Muscle layer of colon (tissue), 2 donors: ENCODE results near the gene FMN1.

ENCODE experiments used
- H3K27ac ChIP-seq: one replicate; pipeline ENCODE4 v1.7.0; 2013; ENCODE audit warnings: low read depth, mild to moderate bottlenecking, low read length, moderate library complexity
- H3K27me3 ChIP-seq, 2 donors: one replicate each; pipeline ENCODE4 v1.7.0; 2013; ENCODE audit warnings: low read length in 2 of 2, mild to moderate bottlenecking in 2 of 2; ENCODE audit not compliant: insufficient read depth in 2 of 2, control insufficient read depth in 1 of 2
- H3K36me3 ChIP-seq: one replicate; pipeline ENCODE4 v1.7.0; 2013; ENCODE audit warnings: mild to moderate bottlenecking, low read length; ENCODE audit not compliant: insufficient read depth
- H3K4me1 ChIP-seq: one replicate; pipeline ENCODE4 v1.7.0; 2013; ENCODE audit warnings: mild to moderate bottlenecking, low read length; ENCODE audit not compliant: insufficient read depth
- H3K4me3 ChIP-seq, 2 donors: one replicate each; pipeline ENCODE4 v1.7.0; 2013; ENCODE audit warnings: low read length in 2 of 2, low read depth in 1 of 2, mild to moderate bottlenecking in 1 of 2, moderate library complexity in 1 of 2
- H3K9ac ChIP-seq: one replicate; pipeline ENCODE4 v1.7.0; 2013; ENCODE audit warnings: low read length
- H3K9me3 ChIP-seq: one replicate; pipeline ENCODE4 v1.7.0; 2013; ENCODE audit warnings: mild to moderate bottlenecking, low read length
- donor health status: abdominal sarcoma.
- donor health status: Adenocarcinoma of cecum.

The FMN1 gene

GRCh38 chr15:33197636-33198035, 3.1 kb upstream of the FMN1 start:
- no peaks in the 10 kb centered on the region for H3K27me3 ChIP-seq
- no peaks in the 10 kb centered on the region for H3K36me3 ChIP-seq
- H3K4me3 ChIP-seq = no peak overlapping the region
- H3K4me1 ChIP-seq = no peaks in the 10 kb centered on the region
- no peaks in the 10 kb centered on the region for H3K9me3 ChIP-seq
- no peak overlapping the region for H3K9ac ChIP-seq
- H3K27ac ChIP-seq = no peak overlapping the region

- no peak overlapping the region for H3K27ac ChIP-seq
- H3K4me1 ChIP-seq = no peaks in the 10 kb centered on the region
- H3K9me3 ChIP-seq = no peaks in the 10 kb centered on the region
- H3K27me3 ChIP-seq = no peaks in the 10 kb centered on the region
- no peaks in the 10 kb centered on the region for H3K36me3 ChIP-seq
- peak overlapping the region; percentile 36 to 77 for H3K4me3 ChIP-seq
- no peak overlapping the region for H3K9ac ChIP-seq
Measured at GRCh38 chr15:33194237-33194636, 277 bp downstream of the FMN1 start.

GRCh38 chr15:33191591-33191990, 2.9 kb downstream of the FMN1 start:
- H3K36me3 ChIP-seq = no peaks in the 10 kb centered on the region
- H3K9me3 ChIP-seq = no peaks in the 10 kb centered on the region
- no peak overlapping the region for H3K4me3 ChIP-seq
- no peak overlapping the region for H3K27ac ChIP-seq
- H3K27me3 ChIP-seq = no peaks in the 10 kb centered on the region
- H3K9ac ChIP-seq = no peak overlapping the region
- no peaks in the 10 kb centered on the region for H3K4me1 ChIP-seq

GRCh38 chr15:33190539-33190938, 4.0 kb downstream of the FMN1 start:
- Histone ChIP-seq H3K9ac (no peak overlapping the region), H3K4me3 (no peak overlapping the region), H3K36me3 (no peaks in the 10 kb centered on the region), H3K27me3 (no peaks in the 10 kb centered on the region), H3K4me1 (no peaks in the 10 kb centered on the region), H3K9me3 (no peaks in the 10 kb centered on the region), H3K27ac (no peak overlapping the region)

GRCh38 chr15:33188641-33189257, 5.8 kb downstream of the FMN1 start:
- no peak overlapping the region for H3K4me3 ChIP-seq
- H3K4me1 ChIP-seq = no peaks in the 10 kb centered on the region
- no peaks in the 10 kb centered on the region for H3K27me3 ChIP-seq
- H3K9me3 ChIP-seq = no peaks in the 10 kb centered on the region
- no peak overlapping the region for H3K9ac ChIP-seq
- no peak overlapping the region for H3K27ac ChIP-seq
- no peaks in the 10 kb centered on the region for H3K36me3 ChIP-seq

GRCh38 chr15:33188159-33188558, 6.4 kb downstream of the FMN1 start:
- Histone ChIP-seq H3K9ac (no peak overlapping the region), H3K27ac (no peak overlapping the region), H3K9me3 (no peaks in the 10 kb centered on the region), H3K4me3 (no peak overlapping the region), H3K4me1 (no peaks in the 10 kb centered on the region), H3K36me3 (no peaks in the 10 kb centered on the region), H3K27me3 (no peaks in the 10 kb centered on the region)

GRCh38 chr15:33183334-33183733, 11.2 kb downstream of the FMN1 start:
- Histone ChIP-seq H3K36me3 (no peaks in the 10 kb centered on the region), H3K27me3 (no peaks in the 10 kb centered on the region), H3K4me1 (no peaks in the 10 kb centered on the region), H3K9ac (no peak overlapping the region), H3K9me3 (no peaks in the 10 kb centered on the region), H3K4me3 (no peak overlapping the region), H3K27ac (no peak overlapping the region)

- H3K4me3 ChIP-seq = no peak overlapping the region
- no peaks in the 10 kb centered on the region for H3K9me3 ChIP-seq
- H3K36me3 ChIP-seq = no peaks in the 10 kb centered on the region
- no peak overlapping the region for H3K27ac ChIP-seq
- H3K4me1 ChIP-seq = no peaks in the 10 kb centered on the region
- H3K27me3 ChIP-seq = no peaks in the 10 kb centered on the region
- no peak overlapping the region for H3K9ac ChIP-seq
Measured at GRCh38 chr15:33182926-33183325, 11.6 kb downstream of the FMN1 start.

GRCh38 chr15:33182278-33182905, 12.1 kb downstream of the FMN1 start:
- Histone ChIP-seq H3K36me3 (no peaks in the 10 kb centered on the region), H3K4me3 (no peak overlapping the region), H3K4me1 (no peaks in the 10 kb centered on the region), H3K9me3 (no peaks in the 10 kb centered on the region), H3K27ac (no peak overlapping the region), H3K9ac (no peak overlapping the region), H3K27me3 (no peaks in the 10 kb centered on the region)

- H3K36me3 ChIP-seq = no peaks in the 10 kb centered on the region
- no peak overlapping the region for H3K9ac ChIP-seq
- no peak overlapping the region for H3K4me3 ChIP-seq
- no peaks in the 10 kb centered on the region for H3K27me3 ChIP-seq
- no peaks in the 10 kb centered on the region for H3K9me3 ChIP-seq
- no peak overlapping the region for H3K27ac ChIP-seq
- H3K4me1 ChIP-seq = no peaks in the 10 kb centered on the region
Measured at GRCh38 chr15:33179874-33180273, 14.6 kb downstream of the FMN1 start.

GRCh38 chr15:33171202-33171601, 23.3 kb downstream of the FMN1 start:
- Histone ChIP-seq H3K4me3 (no peak overlapping the region), H3K27ac (no peak overlapping the region), H3K27me3 (no peaks in the 10 kb centered on the region), H3K36me3 (no peaks in the 10 kb centered on the region), H3K9me3 (no peaks in the 10 kb centered on the region), H3K9ac (no peak overlapping the region), H3K4me1 (no peaks in the 10 kb centered on the region)

GRCh38 chr15:33169625-33170024, 24.9 kb downstream of the FMN1 start:
- no peaks in the 10 kb centered on the region for H3K4me1 ChIP-seq
- no peak overlapping the region for H3K27ac ChIP-seq
- no peak overlapping the region for H3K4me3 ChIP-seq
- H3K27me3 ChIP-seq = no peaks in the 10 kb centered on the region
- no peaks in the 10 kb centered on the region for H3K9me3 ChIP-seq
- no peak overlapping the region for H3K9ac ChIP-seq
- H3K36me3 ChIP-seq = no peaks in the 10 kb centered on the region
